HG02571 (cell line): Measurements from ENCODE around the gene CNKSR3.

Experiments used
- ATAC-seq: cut with Tn5 transposase; IDR thresholded peaks from one replicate; pipeline ENCODE4 v1.9.1; 2021; ENCODE audit warnings: mild to moderate bottlenecking, moderate library complexity; ENCODE audit not compliant: unreplicated experiment

The CNKSR3 gene

GRCh38 chr6:154458565-154459470 lies 51.7 kb downstream of the CNKSR3 start:
- no peak for ATAC-seq

DNA sequence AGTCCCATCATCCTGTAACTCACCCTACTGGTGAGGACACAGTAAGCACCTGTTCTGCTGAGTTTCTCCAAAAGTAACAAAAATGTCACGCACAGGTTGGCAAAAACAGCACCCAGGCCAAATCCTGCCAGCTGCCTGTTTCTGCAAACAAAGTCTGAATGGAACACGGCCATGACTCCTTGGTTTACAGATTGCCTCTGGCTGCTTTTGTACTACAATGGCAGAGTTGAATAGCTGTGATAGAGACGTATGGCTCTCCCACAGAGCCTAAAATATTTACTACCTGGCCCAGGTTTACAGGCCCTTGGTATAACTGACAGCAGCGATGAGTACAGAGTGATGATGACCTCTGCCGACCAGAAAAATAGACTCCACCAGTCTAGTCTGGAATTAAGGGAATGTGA lies 52.6 kb downstream of the CNKSR3 start:
- ATAC-seq, result no peak

- ATAC-seq, result no peak
Observed at GRCh38 chr6:154457046-154457713, 53.3 kb downstream of the CNKSR3 start.

GRCh38 chr6:154453329-154453728 lies 57.2 kb downstream of the CNKSR3 start:
- ATAC-seq, result no peak

GRCh38 chr6:154450498-154450897 lies 60.0 kb downstream of the CNKSR3 start:
- ATAC-seq, result no peak

GRCh38 chr6:154448448-154449096 lies 61.9 kb downstream of the CNKSR3 start:
- no peak for ATAC-seq

- no peak for ATAC-seq
Observed at GRCh38 chr6:154447954-154448353, 62.5 kb downstream of the CNKSR3 start.

- ATAC-seq, result no peak
Observed at GRCh38 chr6:154446984-154447383, 63.5 kb downstream of the CNKSR3 start.

GRCh38 chr6:154445417-154445816 lies 65.1 kb downstream of the CNKSR3 start:
- ATAC-seq, result no peak

GRCh38 chr6:154441995-154442310 lies 68.5 kb downstream of the CNKSR3 start:
- no peak for ATAC-seq

- ATAC-seq, result no peak
Observed at GRCh38 chr6:154440422-154441043, 70.0 kb downstream of the CNKSR3 start.

DNA sequence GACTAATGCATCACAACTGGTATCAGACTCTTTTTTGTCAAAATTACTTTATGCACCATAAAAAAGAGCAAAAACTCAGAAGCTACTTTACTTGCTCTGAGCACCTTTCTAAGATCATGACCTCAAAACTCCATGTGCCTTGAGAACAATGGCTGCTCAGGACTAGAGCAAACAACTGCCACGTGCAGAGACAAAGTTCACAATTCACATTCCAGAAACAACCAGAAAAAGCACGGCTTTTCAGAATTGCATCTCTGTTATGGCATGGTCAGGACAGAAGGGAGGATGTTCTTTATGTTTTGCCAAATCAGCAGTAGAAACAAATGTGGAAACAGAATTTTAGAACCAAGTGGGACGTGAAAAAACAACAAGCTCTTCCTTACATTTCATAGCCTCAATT lies 70.5 kb downstream of the CNKSR3 start:
- ATAC-seq, result no peak

DNA sequence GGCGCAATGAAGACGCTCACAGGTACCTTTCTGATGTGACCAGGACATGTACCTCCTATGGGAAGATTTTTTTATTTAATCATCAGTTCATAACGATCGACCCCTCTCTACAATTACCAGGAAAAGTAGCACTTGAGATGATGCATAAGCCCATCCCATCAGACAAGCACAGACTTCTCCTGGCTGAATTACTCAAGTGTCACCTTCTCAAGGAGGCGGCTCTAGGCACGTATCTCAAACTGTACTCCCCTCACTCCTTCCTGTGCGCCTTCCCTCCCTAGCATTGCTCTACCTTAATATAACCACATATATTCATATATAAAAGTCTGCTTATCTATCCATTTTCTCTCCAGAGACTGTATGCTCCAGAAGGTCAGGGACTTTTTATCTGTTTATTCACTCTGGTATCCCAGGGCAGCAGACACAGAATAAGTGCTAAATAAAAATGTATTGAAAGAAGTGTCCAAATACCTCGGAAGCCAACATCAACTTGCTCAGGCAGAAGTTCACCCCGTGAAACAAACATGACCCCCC lies 71.5 kb downstream of the CNKSR3 start:
- no peak for ATAC-seq

DNA sequence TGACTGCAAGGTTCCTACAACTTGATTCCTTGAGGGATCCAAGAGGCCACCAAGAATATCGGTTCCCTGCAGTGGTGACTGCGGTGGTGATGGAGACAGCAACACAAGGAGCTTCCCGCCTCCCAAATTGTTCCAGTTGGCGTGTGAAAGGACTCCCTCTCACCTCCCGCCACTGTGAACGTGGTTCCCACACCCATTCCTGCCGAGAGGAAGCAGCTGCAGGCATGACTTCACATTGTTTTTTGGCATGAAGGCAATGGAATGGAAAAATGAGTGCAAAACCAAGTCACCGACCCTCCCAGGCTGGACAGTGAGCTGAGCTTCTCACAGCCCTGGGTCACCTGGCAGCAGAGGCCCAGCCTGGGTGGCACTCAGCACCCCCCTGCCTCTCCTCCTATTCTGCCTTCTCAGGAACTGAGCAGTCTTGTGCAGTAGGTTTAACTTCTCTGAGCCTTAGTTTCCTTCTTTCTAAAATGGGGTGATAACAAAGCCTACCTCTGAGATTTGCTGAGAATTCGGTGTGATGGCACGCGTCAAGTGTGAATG lies 75.0 kb downstream of the CNKSR3 start:
- ATAC-seq, result no peak

DNA sequence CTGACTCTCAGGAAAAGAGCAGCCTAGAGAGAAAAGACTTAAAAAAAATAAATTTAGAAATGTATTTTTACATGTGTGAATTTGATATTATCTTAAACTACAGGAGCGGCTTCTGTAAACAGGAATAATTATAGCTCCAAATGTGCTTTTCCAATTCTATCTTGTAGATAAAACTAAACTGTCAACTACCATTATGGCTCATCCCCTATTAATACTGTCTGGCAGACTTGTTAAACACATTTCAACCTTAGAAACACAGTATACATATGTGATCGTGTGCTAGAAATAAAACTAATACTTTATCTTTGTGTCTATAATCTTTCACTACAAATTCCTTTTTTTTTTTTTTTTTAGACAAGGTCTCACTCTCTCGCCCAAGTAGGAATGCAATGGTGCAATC lies 75.8 kb downstream of the CNKSR3 start:
- no peak for ATAC-seq

GRCh38 chr6:154433477-154434241 lies 76.8 kb downstream of the CNKSR3 start:
- no peak for ATAC-seq

GRCh38 chr6:154432533-154433476 lies 77.7 kb downstream of the CNKSR3 start:
- ATAC-seq, result no peak

- ATAC-seq, result no peak
Observed at GRCh38 chr6:154430481-154430919, 80.0 kb downstream of the CNKSR3 start.

DNA sequence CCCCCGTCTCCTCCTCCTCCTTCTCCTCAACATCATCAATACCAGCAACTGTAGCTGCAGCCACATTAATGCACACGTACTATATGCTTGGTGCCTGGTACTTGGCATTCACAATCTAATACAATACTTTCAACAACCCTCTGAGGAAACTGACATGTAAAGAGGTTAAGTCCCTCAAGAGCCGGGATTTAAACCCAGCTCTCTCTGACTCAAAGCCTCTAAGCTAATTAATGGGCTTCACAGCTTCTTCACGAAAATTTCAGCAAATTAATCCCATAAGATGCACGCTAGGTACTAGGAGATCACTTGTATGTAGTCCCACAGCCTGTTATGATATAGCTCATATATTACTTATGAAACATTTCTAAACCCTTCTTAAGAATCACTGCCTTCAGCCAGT lies 80.8 kb downstream of the CNKSR3 start:
- no peak for ATAC-seq
